MM.1S (cell line): ENCODE measurements around the gene CCDC167.

Source experiments
- DNase-seq: peaks from one replicate; pipeline ENCODE4 v3.0.0-alpha.2; 2015
- H2AFZ ChIP-seq: fragments of 300-600 bp; sonication (generic); 2 replicates; pipeline ENCODE4 v1.6.0; 2016; ENCODE audit warnings: antibody characterized with exemption, low read length
- H3F3A ChIP-seq: fragments of 300-600 bp; sonication (generic); 2 replicates; pipeline ENCODE4 v1.6.1; 2016; ENCODE audit warnings: mild to moderate bottlenecking, antibody characterized with exemption, low read length, moderate library complexity, mixed read lengths; ENCODE audit not compliant: insufficient read depth
- H3K27ac ChIP-seq: fragments of 300-600 bp; sonication (generic); 2 replicates; pipeline ENCODE4 v1.5.1; 2016; ENCODE audit warnings: mild to moderate bottlenecking, low read length
- H3K27me3 ChIP-seq: fragments of 300-600 bp; sonication (generic); replicated peaks from 2 replicates; pipeline ENCODE4 v1.6.0; 2016; ENCODE audit warnings: low read length; ENCODE audit not compliant: insufficient read depth
- H3K36me3 ChIP-seq: fragments of 300-600 bp; sonication (generic); replicated peaks from 2 replicates; pipeline ENCODE4 v1.6.1; 2016; ENCODE audit warnings: mild to moderate bottlenecking, low read length, mixed read lengths; ENCODE audit not compliant: insufficient read depth
- H3K4me1 ChIP-seq: fragments of 300-600 bp; sonication (generic); 2 replicates; pipeline ENCODE4 v1.6.1; 2016; ENCODE audit warnings: low read length, mixed read lengths
- H3K4me2 ChIP-seq: fragments of 300-600 bp; sonication (generic); 2 replicates; pipeline ENCODE4 v1.6.0; 2016; ENCODE audit warnings: low read depth, low read length
- H3K4me3 ChIP-seq: fragments of 300-600 bp; sonication (generic); 2 replicates; pipeline ENCODE4 v1.5.1; 2016; ENCODE audit warnings: low read length, mixed read lengths
- H3K79me2 ChIP-seq: fragments of 300-600 bp; sonication (generic); 2 replicates; pipeline ENCODE4 v1.6.1; 2016; ENCODE audit warnings: mixed run types, low read length, mixed read lengths
- H3K9ac ChIP-seq: fragments of 300-600 bp; sonication (generic); 2 replicates; pipeline ENCODE4 v1.6.1; 2016; ENCODE audit warnings: low read length, mixed read lengths
- H3K9me2 ChIP-seq: fragments of 300-600 bp; sonication (generic); replicated peaks from 2 replicates; pipeline ENCODE4 v1.6.1; 2016; ENCODE audit warnings: mild to moderate bottlenecking, low read length, mixed read lengths; ENCODE audit not compliant: insufficient read depth
- H3K9me3 ChIP-seq: fragments of 300-600 bp; sonication (generic); replicated peaks from 2 replicates; pipeline ENCODE4 v1.6.1; 2016; ENCODE audit warnings: mild to moderate bottlenecking, low read length, mixed read lengths; ENCODE audit not compliant: insufficient read depth
- H4K20me1 ChIP-seq: fragments of 300-600 bp; sonication (generic); 2 replicates; pipeline ENCODE4 v1.6.1; 2016; ENCODE audit warnings: mild to moderate bottlenecking, low read length, moderate library complexity, mixed read lengths; ENCODE audit not compliant: insufficient read depth
- EZH2 ChIP-seq: fragments of 300-600 bp; sonication (generic); optimal IDR thresholded peaks from 2 replicates; pipeline ENCODE3; 2017; ENCODE audit warnings: low read depth, mild to moderate bottlenecking, antibody characterized with exemption, low read length, mixed read lengths
- EZH2phosphoT487 ChIP-seq: fragments of 300-600 bp; sonication (generic); IDR thresholded peaks from 2 replicates; pipeline ENCODE4 v1.6.1; 2018; ENCODE audit warnings: antibody characterized with exemption, low read length
- TF ChIP-seq, protein P1 (sequence below): fragments of 300-600 bp; sonication (generic); IDR thresholded peaks from 2 replicates; pipeline ENCODE4 v1.5.1; 2016; ENCODE audit warnings: antibody characterized with exemption, low read length, mixed read lengths

Gene CCDC167

DNA sequence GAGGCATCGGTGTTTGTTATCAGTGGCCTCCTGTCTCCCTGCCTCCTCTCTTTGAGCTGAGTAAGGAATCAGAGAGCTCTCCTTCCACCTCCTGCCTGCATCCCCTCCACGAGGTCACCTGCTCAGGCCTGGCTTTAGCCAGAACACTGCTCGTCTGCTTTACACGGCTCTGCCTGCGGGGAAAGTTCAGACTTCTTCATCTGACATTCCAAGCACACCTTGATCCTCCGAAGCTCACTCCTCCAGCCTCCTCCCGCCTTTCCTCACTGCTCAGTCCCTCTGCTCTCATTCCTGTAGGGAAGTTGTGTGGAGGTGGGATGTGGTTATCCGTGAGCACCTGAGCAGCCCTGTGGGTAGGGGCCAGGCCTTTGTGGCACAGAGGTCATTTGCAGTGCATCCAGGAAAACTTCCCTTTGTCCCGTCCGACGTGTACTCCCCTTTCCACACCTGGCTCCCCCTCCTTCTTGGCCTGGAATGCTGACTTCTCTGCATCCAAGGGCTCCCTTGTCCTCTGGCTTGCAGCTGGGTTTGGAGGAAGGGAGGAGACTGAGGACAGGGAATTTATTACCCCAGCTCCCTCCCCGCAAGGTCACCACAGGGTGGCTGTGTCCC, 12.8 kb upstream of the CCDC167 start:
- Histone ChIP-seq H3K36me3 (no peaks in the 10 kb centered on the region), H3K9me2 (no peaks in the 10 kb centered on the region), H4K20me1 (no peaks in the 10 kb centered on the region), H2AFZ (no peak overlapping the region), H3F3A (no peaks in the 10 kb centered on the region), H3K4me2 (no peak overlapping the region), H3K9ac (no peak overlapping the region), H3K79me2 (no peaks in the 10 kb centered on the region), H3K4me3 (no peak overlapping the region), H3K27me3 (no peaks in the 10 kb centered on the region), H3K9me3 (no peaks in the 10 kb centered on the region), H3K4me1 (no peaks in the 10 kb centered on the region), H3K27ac (no peak overlapping the region)
- TF ChIP-seq EZH2, result no peak
- TF ChIP-seq, protein P1, sequence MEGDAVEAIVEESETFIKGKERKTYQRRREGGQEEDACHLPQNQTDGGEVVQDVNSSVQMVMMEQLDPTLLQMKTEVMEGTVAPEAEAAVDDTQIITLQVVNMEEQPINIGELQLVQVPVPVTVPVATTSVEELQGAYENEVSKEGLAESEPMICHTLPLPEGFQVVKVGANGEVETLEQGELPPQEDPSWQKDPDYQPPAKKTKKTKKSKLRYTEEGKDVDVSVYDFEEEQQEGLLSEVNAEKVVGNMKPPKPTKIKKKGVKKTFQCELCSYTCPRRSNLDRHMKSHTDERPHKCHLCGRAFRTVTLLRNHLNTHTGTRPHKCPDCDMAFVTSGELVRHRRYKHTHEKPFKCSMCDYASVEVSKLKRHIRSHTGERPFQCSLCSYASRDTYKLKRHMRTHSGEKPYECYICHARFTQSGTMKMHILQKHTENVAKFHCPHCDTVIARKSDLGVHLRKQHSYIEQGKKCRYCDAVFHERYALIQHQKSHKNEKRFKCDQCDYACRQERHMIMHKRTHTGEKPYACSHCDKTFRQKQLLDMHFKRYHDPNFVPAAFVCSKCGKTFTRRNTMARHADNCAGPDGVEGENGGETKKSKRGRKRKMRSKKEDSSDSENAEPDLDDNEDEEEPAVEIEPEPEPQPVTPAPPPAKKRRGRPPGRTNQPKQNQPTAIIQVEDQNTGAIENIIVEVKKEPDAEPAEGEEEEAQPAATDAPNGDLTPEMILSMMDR, result no peak
- no peak for TF ChIP-seq EZH2phosphoT487
- DNase-seq, result no peak

DNA sequence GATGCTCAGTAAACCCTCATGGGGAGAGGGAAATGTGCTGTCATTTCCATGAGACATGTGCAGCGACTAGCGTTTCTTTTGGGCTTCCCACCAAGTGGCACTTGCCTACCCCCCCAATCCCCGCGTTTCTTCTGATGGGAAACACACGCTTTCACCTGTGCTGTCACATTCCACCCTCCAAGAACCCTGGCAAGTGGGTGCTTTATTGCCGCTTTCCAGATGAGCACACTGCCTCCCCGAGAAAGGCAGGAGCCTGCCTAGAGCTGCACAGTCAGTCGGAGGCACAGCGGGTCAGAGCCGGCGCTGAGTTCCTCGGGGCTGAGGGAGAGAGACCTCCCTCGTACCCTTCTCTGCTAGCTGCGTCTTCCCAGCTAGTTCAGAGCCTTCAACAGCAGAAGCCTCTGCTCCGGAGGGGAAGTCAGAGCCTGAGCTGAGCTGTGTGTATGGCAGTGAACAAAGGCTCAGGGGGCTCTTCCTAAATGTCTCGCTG, 12.3 kb upstream of the CCDC167 start:
- Histone ChIP-seq H3F3A (no peaks in the 10 kb centered on the region), H3K27ac (no peak overlapping the region), H4K20me1 (no peaks in the 10 kb centered on the region), H3K4me2 (no peak overlapping the region), H2AFZ (no peak overlapping the region), H3K27me3 (no peaks in the 10 kb centered on the region), H3K79me2 (no peaks in the 10 kb centered on the region), H3K9ac (no peak overlapping the region), H3K9me3 (no peaks in the 10 kb centered on the region), H3K9me2 (no peaks in the 10 kb centered on the region), H3K36me3 (no peaks in the 10 kb centered on the region), H3K4me3 (no peak overlapping the region), H3K4me1 (no peaks in the 10 kb centered on the region)
- DNase-seq, result no peak
- TF ChIP-seq, protein P1, result no peak
- TF ChIP-seq EZH2 (no peak), EZH2phosphoT487 (no peak)

DNA sequence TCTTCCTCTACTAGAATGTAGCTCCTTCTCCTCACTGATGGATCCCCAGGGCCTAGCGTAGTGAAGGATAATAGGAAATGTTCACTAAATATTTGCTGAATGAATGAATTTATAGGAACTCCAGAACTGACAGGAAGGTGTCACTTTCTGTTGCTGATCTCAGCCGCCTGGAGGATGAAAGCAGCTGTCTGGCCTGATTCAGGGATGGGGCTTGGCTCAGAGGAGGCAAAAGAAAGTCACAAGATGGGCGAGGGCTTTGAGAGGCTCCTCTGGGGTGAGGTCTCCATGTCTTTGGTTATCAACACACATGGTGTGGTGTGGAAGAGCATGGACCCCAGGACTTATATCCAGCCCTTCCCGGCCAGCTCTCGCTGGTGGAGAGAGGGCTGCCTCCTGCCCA, 11.5 kb upstream of the CCDC167 start:
- Histone ChIP-seq H3K27me3 (no peaks in the 10 kb centered on the region), H2AFZ (no peak overlapping the region), H4K20me1 (no peaks in the 10 kb centered on the region), H3K4me3 (no peak overlapping the region), H3K27ac (no peak overlapping the region), H3K9me2 (no peaks in the 10 kb centered on the region), H3F3A (no peaks in the 10 kb centered on the region), H3K4me1 (no peaks in the 10 kb centered on the region), H3K4me2 (no peak overlapping the region), H3K79me2 (no peaks in the 10 kb centered on the region), H3K9ac (no peak overlapping the region), H3K9me3 (no peaks in the 10 kb centered on the region), H3K36me3 (no peaks in the 10 kb centered on the region)
- no peak for TF ChIP-seq EZH2phosphoT487
- no peak for TF ChIP-seq EZH2
- TF ChIP-seq, protein P1, result no peak
- DNase-seq, result no peak
